ENCODE data around the gene LHX2.

LHX2 gene

GRCh38 chr9:123998970-123999621 lies 12.5 kb upstream of the LHX2 start:
- in situ Hi-C loops (cut with HindIII; ENCODE audit: low sequenced_read_pairs) = no loop called here

GRCh38 chr9:123999661-124000060 lies 11.9 kb upstream of the LHX2 start:
- in situ Hi-C loops (cut with HindIII; ENCODE audit: low sequenced_read_pairs) = no loop called here

GRCh38 chr9:124000161-124000783 lies 11.3 kb upstream of the LHX2 start:
- in situ Hi-C loops (cut with HindIII; ENCODE audit: low sequenced_read_pairs) = no loop called here

GRCh38 chr9:124000784-124001457 lies 10.6 kb upstream of the LHX2 start:
- in situ Hi-C loops (cut with HindIII; ENCODE audit: low sequenced_read_pairs) = no loop called here

- in situ Hi-C loops (cut with HindIII; ENCODE audit: low sequenced_read_pairs) = no loop called here
Observed at GRCh38 chr9:124001458-124001799, 10.1 kb upstream of the LHX2 start.

GRCh38 chr9:124001866-124002525 lies 9.6 kb upstream of the LHX2 start:
- in situ Hi-C loops (cut with HindIII; ENCODE audit: low sequenced_read_pairs) = no loop called here

- in situ Hi-C loops (cut with HindIII; ENCODE audit: low sequenced_read_pairs) = no loop called here
Observed at GRCh38 chr9:124003636-124004349, 7.8 kb upstream of the LHX2 start.

GRCh38 chr9:124004593-124004992 lies 7.0 kb upstream of the LHX2 start:
- in situ Hi-C loops (cut with HindIII; ENCODE audit: low sequenced_read_pairs) = no loop called here

GRCh38 chr9:124005029-124005771 lies 6.4 kb upstream of the LHX2 start:
- in situ Hi-C loops (cut with HindIII; ENCODE audit: low sequenced_read_pairs) = no loop called here

- in situ Hi-C loops (cut with HindIII; ENCODE audit: low sequenced_read_pairs) = no loop called here
Observed at GRCh38 chr9:124006448-124007361, 4.9 kb upstream of the LHX2 start.

- in situ Hi-C loops (cut with HindIII; ENCODE audit: low sequenced_read_pairs) = no loop called here
Observed at GRCh38 chr9:124007565-124008302, 3.8 kb upstream of the LHX2 start.

GRCh38 chr9:124008303-124008693 lies 3.3 kb upstream of the LHX2 start:
- in situ Hi-C loops (cut with HindIII; ENCODE audit: low sequenced_read_pairs) = no loop called here

GRCh38 chr9:124008694-124009530 lies 2.7 kb upstream of the LHX2 start:
- in situ Hi-C loops (cut with HindIII; ENCODE audit: low sequenced_read_pairs) = no loop called here

GRCh38 chr9:124009531-124010217 lies 1.9 kb upstream of the LHX2 start:
- in situ Hi-C loops (cut with HindIII; ENCODE audit: low sequenced_read_pairs) = loop anchor here (5.0 kb wide), 2 partner anchors 77 to 108 kb away; partner anchors contain the start of gene DENND1A

- in situ Hi-C loops (cut with HindIII; ENCODE audit: low sequenced_read_pairs) = loop anchor here (5.0 kb wide), 2 partner anchors 78 to 107 kb away; partner anchors contain the start of gene DENND1A
Observed at GRCh38 chr9:124010303-124010664, 1.3 kb upstream of the LHX2 start.

- in situ Hi-C loops (cut with HindIII; ENCODE audit: low sequenced_read_pairs) = loop anchor here (5.0 kb wide), 2 partner anchors 78 to 107 kb away; partner anchors contain the start of gene DENND1A
Observed at GRCh38 chr9:124010665-124011321, 775 bp upstream of the LHX2 start.
